Suppressor macrophage treated with lipopolysaccharide for 1 hour (primary cell): Measurements from ENCODE around the gene TXNDC12.
A peak's percentile ranks its signal among the peaks of the same experiment; 100 is the strongest.
"Not testable (repeated sequence)": the region's sequence is repeated elsewhere in the genome, so short reads cannot be mapped to it uniquely, and the experiment has no call there.

Experiments used
- DNase-seq, 3 donors: peaks; one replicate each; pipeline ENCODE4 v3.0.0-alpha.2; 2020 to 2022

TXNDC12 gene

DNA sequence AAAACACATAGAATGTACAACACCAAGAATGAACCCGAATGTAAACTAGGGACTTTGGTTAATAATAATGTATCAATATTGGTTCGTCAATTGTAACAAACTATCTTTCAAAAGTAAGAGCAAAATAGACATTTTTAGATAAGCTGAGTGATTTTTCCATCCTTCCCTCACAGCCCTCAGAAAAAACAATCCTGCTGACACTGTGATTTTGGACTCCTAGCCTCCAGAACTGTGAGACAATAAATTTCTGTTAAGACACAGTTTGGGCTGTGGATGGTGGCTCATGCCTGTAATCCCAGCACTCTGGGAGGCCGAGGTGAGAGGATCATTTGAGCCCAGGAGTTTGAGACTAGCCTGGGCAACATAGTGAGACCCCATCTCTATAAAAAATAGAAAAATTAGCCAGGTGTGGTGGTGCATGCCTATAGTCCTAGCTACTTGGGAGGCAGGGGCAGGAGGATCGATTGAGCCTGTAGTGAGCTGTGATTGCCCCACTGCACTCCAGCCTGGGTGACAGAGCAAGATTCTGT, 9.3 kb downstream of the TXNDC12 start:
- DNase-seq, result not testable (repeated sequence)

DNA sequence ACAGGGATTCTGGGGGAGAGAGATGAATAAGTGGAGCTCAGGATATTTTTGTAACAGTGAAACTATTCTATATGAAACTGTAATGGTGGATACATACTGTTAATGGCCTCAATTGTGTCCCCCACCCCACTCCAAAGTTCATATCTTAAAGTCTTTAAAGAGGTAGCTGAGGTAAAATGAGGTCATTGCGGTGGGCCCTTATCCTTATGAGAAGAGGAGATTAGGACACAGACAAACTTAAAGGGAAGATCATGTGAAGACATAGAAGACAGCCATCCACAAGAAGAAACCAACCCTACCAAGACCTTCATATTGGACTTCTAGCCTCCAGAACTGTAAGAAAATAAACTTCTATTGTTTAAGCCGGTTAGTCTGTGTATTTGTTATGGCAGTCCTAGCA, 9.8 kb downstream of the TXNDC12 start:
- no peak for DNase-seq

DNA sequence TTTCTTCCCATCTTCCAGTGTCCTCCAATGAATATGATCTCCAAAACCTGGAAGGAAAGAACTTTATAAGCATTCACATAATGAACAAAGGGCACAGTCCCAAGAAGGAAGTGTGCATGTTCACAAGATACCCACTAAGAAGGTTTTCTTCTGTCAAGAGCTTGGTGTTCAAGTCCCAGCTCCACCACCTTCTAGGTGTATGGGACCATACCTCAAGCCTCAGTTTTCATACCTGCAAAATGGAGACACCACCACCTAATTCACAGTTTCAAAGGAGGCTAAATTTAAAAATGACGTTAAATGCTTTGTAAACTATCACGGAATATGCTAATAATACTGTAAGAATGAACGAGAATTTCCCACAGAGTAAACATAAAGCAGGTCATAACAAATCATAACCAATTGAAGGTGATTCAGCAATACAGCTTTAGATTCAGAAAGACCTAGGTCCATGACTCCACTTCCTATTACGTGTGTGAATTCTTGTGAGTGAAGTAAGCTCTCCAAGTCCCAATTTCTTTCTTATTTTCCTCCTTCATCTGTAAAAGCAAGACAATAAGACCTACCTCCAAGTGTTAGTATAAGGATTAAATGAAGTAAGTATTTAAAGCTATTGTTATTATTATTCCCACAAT, 13.3 kb downstream of the TXNDC12 start:
- DNase-seq, result no peak

- DNase-seq, result no peak
Observed at GRCh38 chr1:52037909-52038308, 17.1 kb downstream of the TXNDC12 start.

DNA sequence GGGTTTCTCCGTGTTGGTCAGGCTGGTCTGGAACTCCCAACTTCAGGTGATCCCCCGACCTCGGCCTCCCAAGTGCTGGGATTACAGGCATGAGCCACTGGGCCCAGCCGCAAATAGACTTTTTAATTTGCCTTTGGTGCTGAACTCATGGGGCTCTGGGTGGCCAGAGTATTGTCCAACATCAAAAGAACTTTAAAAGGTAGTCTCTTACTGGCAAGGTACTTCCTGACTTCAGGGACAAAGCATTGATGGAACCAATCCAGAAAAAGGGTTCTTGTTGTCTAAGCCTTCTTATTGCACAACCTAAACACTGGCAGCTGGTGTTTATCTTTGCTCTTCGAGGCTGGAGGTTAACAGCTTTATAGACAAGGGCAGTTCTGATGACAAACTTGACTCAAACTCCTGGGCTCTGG, 17.6 kb downstream of the TXNDC12 start:
- DNase-seq, result no peak

GRCh38 chr1:52034050-52034384, 21.0 kb downstream of the TXNDC12 start:
- DNase-seq, result no peak

DNA sequence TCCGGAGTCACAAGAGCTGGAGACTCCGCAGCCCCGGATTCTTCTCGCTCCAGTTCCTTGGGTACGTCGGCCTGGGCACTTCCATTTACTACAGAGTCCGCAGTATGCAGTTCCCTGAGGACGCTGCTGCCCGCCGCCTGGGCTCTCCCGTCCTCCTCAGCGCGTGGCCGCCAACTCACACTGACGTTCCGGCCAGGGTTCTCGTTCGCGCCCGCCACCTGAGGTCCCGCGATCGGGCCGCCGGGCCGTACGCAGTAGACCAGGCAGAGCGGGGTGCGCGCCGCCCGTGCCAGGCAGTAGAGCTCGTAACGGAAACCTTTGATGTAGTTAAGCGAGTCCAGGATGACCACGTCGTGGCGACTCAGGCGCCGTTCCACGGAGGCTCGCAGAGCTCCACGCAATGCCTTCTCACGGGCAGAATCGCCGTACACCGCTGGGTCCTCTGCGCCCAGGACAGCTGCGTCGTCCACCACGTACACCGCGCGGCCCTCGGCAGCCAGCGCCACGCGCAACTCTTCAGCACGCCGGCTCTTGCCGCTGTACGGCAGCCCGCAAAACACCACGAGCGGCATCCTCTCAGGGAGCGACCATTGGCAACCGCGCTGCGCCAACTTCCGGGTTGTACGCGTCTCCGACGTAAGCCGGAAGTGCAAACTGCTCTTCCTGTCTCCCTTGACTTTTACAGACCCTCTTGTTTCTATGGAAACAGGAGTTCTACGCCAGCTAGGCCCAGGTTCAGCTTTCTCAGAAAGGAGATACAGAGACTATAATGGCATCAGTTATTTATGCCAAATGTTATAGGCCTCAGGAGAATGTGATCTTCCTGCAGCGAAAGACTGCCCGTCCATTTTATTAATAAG, 21.6 kb downstream of the TXNDC12 start, which contains the start of gene KTI12:
Gene KTI12 (minus strand): TSS at position 621 of the 860 bp plus-strand sequence. CDS start 49 bp downstream, at position 572.
- peak; percentile 84 to 89 (median 89) for DNase-seq

GRCh38 chr1:52032785-52033131, 22.2 kb downstream of the TXNDC12 start:
- peak; percentile 36 to 57 (median 42) for DNase-seq

DNA sequence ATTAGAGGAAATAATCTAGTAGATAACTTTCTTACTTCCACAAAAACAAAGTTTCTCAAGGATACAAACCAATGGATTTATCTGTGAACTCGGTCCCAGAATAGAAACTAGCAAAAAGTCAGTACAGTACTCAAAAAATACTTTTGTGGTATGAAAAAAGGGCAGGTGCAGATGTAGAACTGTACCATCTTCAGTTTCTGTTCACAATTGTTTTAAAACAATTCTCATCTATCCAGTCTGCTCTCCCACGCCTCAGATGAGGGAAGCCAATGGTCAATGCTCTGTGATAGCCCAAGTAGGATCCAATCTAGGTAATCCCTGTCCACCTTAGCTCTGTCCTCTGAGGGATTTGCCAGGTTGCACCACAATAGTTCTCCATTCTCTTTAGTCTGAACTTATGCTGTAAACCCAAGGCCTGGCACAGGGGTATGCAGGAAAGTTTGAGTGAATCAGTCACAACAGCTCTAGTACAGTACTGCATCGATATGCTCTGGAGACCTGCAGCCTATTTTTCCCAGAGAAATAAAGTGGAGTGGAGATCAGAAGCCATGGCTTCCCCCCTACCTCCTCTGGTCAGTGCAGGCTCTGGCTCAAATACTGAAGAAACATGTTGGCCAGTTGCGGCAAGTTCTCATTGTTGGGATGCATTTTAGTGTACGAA, 22.7 kb downstream of the TXNDC12 start:
- DNase-seq, result peak in 1 of 3 donors; percentile 5

- not testable (repeated sequence) for DNase-seq
Observed at GRCh38 chr1:52028839-52029238, 26.2 kb downstream of the TXNDC12 start.

DNA sequence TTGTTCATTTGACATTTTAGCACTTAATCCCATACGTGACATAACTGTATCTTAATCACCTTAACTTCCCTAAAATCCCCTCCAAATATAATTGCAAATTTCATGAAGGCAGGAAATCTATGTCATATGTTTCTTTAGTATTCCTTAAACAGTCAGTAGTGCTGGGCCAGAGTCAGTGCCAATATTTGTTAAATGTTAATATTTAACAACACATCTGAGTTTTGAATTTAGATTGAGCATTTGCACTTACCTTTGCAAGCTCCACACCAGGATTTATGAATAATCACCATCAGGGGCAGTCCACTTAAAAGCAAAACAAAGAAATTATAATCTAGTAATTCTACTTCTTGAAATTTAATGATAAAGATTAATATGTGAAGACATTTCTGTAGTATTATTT, 26.7 kb downstream of the TXNDC12 start:
- peak in 1 of 3 donors; percentile 6 for DNase-seq

GRCh38 chr1:52026278-52026677, 28.7 kb downstream of the TXNDC12 start:
- DNase-seq, result no peak

- no peak for DNase-seq
Observed at GRCh38 chr1:52022133-52022532, 32.9 kb downstream of the TXNDC12 start.

GRCh38 chr1:52008071-52008809, 46.8 kb downstream of the TXNDC12 start:
- DNase-seq, result no peak

DNA sequence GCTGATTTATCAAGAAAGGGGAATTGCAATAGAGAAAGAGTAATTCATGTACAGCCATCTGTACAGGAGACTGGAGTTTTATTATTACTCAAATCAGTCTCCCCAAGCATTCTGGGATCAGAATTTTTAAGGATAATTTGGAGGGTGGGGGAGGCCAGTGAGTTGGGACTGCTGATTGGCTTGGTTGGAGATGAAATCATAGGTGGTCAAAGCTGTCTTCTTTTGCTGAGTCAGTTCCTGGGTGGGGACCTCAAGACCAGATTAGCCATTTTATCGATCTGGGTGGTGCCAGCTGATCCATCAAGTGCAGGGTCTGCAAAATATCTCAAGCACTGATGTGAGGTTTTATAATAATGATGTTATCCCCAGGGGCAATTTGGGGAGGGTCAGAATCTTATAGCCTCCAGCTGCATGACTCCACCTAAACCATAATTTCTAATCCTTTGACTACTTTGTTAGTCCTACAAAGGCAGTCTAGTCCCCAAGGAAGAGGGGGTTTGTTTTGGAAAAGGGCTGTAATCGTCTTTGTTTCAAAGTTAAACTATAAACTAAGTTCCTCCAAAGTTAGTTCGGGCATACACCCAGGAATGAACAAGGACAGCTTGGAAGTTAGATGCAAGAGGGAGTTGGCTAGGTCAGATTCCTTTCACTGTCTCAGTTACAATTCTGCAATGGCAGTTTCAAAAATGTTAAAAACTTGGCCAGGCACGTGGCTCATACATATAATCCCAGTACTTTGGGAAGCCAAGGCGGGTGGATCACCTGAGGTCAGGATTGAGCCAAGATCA, 47.6 kb downstream of the TXNDC12 start:
- DNase-seq, result no peak

DNA sequence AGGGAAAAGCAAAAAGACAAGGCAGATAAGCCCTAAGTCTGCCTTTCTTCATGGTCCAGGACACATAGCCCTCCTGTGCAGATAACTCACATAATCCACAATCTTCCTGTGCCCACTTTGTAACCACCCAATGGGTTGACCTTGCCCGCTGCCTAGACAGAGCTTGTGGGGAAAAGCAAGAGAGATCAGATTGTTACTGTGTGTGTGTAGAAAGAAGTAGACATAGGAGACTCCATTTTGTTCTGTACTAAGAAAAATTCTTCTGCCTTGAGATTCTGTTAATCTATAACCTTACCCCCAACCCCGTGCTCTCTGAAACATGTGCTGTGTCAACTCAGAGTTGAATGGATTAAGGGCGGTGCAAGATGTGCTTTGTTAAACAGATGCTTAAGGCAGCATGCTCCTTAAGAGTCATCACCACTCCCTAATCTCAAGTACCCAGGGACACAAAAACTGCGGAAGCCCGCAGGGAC, 48.9 kb downstream of the TXNDC12 start:
- DNase-seq, result not testable (repeated sequence)

GRCh38 chr1:52005548-52005947, 49.4 kb downstream of the TXNDC12 start:
- not testable (repeated sequence) for DNase-seq

DNA sequence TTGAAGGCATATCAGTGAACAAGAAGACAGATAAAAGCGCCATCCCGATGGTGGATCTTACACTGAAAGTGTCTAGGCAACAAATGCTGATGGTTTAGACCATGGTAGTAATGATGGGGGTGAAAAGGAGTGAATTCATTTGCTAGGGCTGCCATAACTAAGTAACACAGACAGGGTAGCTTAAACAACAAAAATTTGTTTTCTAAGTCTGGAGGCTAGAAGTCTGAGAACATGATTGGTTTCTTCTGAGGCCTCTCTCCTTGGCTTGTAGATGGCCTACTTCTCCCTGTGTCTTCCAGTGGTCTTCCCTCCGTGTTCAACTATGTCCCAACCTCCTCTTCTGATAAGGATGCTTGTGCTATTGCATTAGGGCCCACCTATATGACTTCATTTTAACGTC, 51.1 kb downstream of the TXNDC12 start:
- no peak for DNase-seq

DNA sequence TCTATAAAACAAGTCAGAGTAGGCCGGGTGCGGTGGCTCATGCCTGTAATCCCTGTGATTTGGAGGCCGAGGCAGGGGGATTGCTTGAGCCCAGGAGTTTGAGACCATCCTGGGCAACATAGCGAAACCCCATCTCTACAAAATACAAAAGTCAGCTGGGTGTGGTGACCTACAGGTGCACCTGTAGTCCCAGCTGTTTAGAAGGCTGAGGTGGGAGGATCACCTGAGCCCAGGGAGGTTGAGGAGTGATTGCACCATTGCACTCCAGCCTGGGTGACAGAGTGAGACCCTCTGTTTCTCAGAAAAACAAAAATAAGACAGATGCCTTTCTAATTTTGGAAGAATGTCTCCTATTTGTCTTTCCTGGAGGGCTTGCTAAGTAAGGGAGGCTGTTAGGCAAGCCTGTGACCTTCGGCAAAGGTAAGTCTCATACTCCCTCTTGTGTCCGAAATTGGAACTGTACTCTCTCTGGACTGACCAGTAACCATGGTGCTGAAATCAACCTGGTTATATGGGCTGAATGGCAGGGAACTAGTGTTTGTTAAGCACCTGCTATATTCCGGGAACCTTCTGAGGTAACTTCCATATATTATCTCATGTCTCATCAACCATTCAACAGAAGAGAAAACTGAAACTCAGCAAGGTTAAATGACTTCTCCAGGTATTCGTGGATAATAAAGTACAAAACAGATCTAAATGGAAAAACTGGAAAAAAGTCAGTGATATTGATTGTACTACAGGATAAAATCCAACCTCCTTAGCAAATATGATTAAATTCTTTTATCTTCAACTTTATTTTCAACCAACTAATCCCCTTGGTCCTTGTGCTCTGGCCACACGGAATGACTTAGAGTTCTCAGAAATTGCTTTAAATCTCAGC, 52.7 kb downstream of the TXNDC12 start:
- DNase-seq, result peak; percentile 91 to 92 (median 91)

DNA sequence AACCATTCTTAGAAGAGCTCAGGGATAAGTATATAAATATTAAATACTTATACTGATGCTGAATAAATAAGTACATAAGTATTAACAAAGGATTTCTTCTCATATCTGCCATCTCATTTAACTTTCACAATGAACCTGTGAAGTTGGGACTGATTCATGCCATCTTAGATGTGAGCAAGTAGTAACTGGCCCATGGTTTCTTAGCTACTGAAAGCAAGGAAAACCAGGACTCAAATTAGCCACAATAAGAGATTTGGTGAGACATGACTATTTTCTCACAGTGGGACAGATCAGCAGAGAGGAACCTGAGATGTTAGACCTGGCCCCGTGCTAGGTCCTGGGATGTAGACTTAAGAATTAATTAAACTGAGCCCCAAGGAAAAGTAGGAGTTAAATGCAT, 56.3 kb downstream of the TXNDC12 start:
- no peak for DNase-seq

DNA sequence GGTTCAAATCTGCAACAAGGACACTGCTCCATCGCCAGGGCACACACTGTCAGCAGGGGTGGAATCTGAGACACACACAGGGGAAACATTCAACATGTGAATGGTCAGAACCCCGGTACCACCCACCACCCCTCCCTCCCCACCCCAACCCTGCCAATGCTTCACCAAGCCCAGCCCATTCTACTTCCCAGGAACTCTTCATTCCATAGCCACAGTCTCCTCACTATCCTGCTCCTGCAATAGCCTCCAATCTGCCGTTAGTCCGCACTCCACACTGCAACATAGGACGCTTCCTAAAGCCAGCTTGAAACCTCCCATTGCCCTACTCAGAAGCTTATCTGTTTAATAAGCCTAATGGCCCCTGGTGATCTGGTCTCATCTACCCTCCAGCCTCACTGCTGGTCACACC, 57.0 kb downstream of the TXNDC12 start:
- DNase-seq, result no peak
